ENCODE measurements around the gene ATP5F1E. TPM values are rescaled to one million over a fixed set of nuclear protein-coding genes. Genes with fewer than 3 reads are reported as not detected.

ATP5F1E gene
- total RNA-seq, 1 experiment from 2014 or later: 41.1 TPM

DNA sequence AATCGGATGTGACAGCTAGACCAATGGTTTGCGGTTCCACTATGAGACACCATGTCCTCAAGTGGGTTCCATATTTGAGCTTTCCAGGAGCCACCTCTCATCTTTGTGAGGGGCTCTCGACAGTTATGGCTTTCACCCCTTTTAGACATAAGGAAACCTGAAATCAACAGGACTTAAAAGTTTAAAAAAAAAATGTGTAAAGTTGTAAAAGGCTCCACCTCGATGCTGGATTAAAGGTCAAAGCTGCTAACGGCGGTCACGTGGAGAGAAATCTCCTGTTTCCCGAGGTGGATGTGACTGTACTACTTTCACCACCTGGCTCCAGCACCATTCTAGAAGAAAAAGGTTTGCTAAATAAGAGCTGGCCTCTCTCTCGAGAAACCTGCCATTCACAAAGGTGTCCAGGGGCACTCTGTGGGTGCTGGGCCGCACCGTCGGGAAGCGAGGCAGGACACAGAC, 542 bp downstream of the ATP5F1E start:
- ATAC-seq: no peak
- peaks cover 30% of the 10 kb centered on the region for H3K4me1 Mint-ChIP-seq
- ChIA-PET POLR2A (interaction anchor here (0.9 to 1.2 kb wide), 3 partner anchors 9 to 464 kb away, joined by 3 to 5 read pairs (median 4); partner anchors contain the start of gene PRELID3B), CTCF (interaction anchor here (0.8 to 1.5 kb wide), 12 partner anchors 17 to 483 kb away, joined by 3 to 10 read pairs (median 3); no protein-coding TSS in a partner anchor)
- peaks cover 71% of the 10 kb centered on the region for H3K36me3 Mint-ChIP-seq
- H3K27ac Mint-ChIP-seq: no peak overlapping the region
- H3K4me3 Mint-ChIP-seq: peak overlapping the region; percentile 88
- peaks cover 52% of the 10 kb centered on the region for H3K27me3 Mint-ChIP-seq (ENCODE audit: low read depth)
- DNase-seq (ENCODE audit: low spot score): no peak
- H3K9me3 Mint-ChIP-seq: no peaks in the 10 kb centered on the region
- TF ChIP-seq, protein P1, sequence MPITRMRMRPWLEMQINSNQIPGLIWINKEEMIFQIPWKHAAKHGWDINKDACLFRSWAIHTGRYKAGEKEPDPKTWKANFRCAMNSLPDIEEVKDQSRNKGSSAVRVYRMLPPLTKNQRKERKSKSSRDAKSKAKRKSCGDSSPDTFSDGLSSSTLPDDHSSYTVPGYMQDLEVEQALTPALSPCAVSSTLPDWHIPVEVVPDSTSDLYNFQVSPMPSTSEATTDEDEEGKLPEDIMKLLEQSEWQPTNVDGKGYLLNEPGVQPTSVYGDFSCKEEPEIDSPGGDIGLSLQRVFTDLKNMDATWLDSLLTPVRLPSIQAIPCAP (CRISPR knock-in tag; IDR thresholded peaks at IDR 0.05): no peak
- no peak for TF ChIP-seq ZNF121 (CRISPR knock-in tag; IDR thresholded peaks at IDR 0.05)
- no peak for TF ChIP-seq TEAD4 (CRISPR knock-in tag; IDR thresholded peaks at IDR 0.05)
- TF ChIP-seq, protein P2, sequence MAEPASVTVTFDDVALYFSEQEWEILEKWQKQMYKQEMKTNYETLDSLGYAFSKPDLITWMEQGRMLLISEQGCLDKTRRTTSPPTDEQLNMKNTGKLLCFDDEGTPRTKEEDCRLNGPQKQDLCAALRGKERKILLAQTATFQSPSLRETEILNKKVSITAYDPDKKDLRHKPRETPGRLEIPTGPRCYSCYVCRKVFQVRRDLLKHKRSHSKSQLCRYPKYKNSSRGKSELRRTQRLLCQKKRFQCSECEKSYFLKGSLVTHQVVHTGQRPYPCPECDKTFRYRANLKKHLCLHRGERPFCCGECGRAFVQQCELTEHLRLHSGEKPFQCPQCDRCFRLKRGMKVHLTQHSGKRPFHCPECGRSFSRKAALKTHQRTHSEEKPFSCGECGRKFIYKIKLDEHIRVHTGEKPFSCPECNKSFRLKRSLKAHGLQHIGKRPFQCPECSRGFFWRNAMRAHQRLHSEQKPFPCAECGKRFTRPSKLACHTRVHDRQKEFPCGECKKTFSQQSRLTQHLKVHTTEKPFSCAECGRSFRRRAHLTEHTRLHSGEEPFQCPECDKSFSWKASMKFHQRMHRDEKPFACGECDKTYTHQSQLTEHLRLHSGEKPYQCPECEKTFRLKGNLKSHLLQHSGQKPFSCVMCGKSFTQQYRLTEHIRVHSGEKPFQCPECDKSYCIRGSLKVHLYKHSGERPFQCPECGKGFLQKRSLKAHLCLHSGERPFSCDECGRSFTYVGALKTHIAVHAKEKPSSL (CRISPR knock-in tag; conservative IDR thresholded peaks at IDR 0.05): no peak
- TF ChIP-seq TEAD1 (CRISPR knock-in tag; IDR thresholded peaks at IDR 0.05): no peak
- TF ChIP-seq GTF2I (CRISPR knock-in tag; conservative IDR thresholded peaks at IDR 0.05): no peak
- no peak for TF ChIP-seq ATF2 (CRISPR knock-in tag; IDR thresholded peaks at IDR 0.05; ENCODE audit: borderline replicate concordance, low read depth)
- no peak for TF ChIP-seq TCF7 (CRISPR knock-in tag; IDR thresholded peaks at IDR 0.05; ENCODE audit: low read depth)
- TF ChIP-seq ZNF219 (CRISPR knock-in tag; IDR thresholded peaks at IDR 0.05; ENCODE audit: borderline replicate concordance): no peak
- no peak for TF ChIP-seq RELA (CRISPR knock-in tag; IDR thresholded peaks at IDR 0.05; ENCODE audit: borderline replicate concordance)
- TF ChIP-seq ZNF138 (CRISPR knock-in tag; conservative IDR thresholded peaks at IDR 0.05): no peak
- TF ChIP-seq, protein P3, sequence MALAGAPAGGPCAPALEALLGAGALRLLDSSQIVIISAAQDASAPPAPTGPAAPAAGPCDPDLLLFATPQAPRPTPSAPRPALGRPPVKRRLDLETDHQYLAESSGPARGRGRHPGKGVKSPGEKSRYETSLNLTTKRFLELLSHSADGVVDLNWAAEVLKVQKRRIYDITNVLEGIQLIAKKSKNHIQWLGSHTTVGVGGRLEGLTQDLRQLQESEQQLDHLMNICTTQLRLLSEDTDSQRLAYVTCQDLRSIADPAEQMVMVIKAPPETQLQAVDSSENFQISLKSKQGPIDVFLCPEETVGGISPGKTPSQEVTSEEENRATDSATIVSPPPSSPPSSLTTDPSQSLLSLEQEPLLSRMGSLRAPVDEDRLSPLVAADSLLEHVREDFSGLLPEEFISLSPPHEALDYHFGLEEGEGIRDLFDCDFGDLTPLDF (CRISPR knock-in tag; IDR thresholded peaks at IDR 0.05): no peak
- TF ChIP-seq FOXP1 (CRISPR knock-in tag; IDR thresholded peaks at IDR 0.05; ENCODE audit: borderline replicate concordance): no peak
- TF ChIP-seq, protein P4, sequence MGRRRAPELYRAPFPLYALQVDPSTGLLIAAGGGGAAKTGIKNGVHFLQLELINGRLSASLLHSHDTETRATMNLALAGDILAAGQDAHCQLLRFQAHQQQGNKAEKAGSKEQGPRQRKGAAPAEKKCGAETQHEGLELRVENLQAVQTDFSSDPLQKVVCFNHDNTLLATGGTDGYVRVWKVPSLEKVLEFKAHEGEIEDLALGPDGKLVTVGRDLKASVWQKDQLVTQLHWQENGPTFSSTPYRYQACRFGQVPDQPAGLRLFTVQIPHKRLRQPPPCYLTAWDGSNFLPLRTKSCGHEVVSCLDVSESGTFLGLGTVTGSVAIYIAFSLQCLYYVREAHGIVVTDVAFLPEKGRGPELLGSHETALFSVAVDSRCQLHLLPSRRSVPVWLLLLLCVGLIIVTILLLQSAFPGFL (CRISPR knock-in tag; IDR thresholded peaks at IDR 0.05; ENCODE audit: borderline replicate concordance): no peak
- TF ChIP-seq KAT7 (CRISPR knock-in tag; IDR thresholded peaks at IDR 0.05; ENCODE audit: borderline replicate concordance): no peak
- TF ChIP-seq ZNF263 (CRISPR knock-in tag; IDR thresholded peaks at IDR 0.05; ENCODE audit: low read depth): no peak
- TF ChIP-seq NR2C2 (CRISPR knock-in tag; IDR thresholded peaks at IDR 0.05): no peak
- TF ChIP-seq, protein P5, sequence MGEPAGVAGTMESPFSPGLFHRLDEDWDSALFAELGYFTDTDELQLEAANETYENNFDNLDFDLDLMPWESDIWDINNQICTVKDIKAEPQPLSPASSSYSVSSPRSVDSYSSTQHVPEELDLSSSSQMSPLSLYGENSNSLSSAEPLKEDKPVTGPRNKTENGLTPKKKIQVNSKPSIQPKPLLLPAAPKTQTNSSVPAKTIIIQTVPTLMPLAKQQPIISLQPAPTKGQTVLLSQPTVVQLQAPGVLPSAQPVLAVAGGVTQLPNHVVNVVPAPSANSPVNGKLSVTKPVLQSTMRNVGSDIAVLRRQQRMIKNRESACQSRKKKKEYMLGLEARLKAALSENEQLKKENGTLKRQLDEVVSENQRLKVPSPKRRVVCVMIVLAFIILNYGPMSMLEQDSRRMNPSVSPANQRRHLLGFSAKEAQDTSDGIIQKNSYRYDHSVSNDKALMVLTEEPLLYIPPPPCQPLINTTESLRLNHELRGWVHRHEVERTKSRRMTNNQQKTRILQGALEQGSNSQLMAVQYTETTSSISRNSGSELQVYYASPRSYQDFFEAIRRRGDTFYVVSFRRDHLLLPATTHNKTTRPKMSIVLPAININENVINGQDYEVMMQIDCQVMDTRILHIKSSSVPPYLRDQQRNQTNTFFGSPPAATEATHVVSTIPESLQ (CRISPR knock-in tag; IDR thresholded peaks at IDR 0.05): no peak; the same call in 1 of the 2 replicates
- TF ChIP-seq SMAD3 (CRISPR knock-in tag; IDR thresholded peaks at IDR 0.05; ENCODE audit: borderline replicate concordance): no peak
- TF ChIP-seq ZNF396 (CRISPR knock-in tag; IDR thresholded peaks at IDR 0.05; ENCODE audit: borderline replicate concordance): no peak
